GM18870 (cell line): ENCODE measurements around the gene BARX1.
"Not testable (repeated sequence)": the region's sequence is repeated elsewhere in the genome, so short reads cannot be mapped to it uniquely, and the experiment has no call there.

ENCODE experiments used
- ATAC-seq: cut with Tn5 transposase; IDR thresholded peaks from one replicate; pipeline ENCODE4 v1.9.1; 2021; ENCODE audit warnings: moderate library complexity; ENCODE audit not compliant: unreplicated experiment

The BARX1 gene

GRCh38 chr9:93967020-93967803 lies 12.1 kb upstream of the BARX1 start:
- no peak for ATAC-seq

GRCh38 chr9:93965830-93966577 lies 10.8 kb upstream of the BARX1 start:
- no peak for ATAC-seq

GRCh38 chr9:93964685-93965084 lies 9.5 kb upstream of the BARX1 start:
- ATAC-seq, result no peak

GRCh38 chr9:93963969-93964368 lies 8.8 kb upstream of the BARX1 start:
- ATAC-seq, result no peak

GRCh38 chr9:93963489-93963888 lies 8.3 kb upstream of the BARX1 start:
- not testable (repeated sequence) for ATAC-seq

GRCh38 chr9:93962561-93963440 lies 7.6 kb upstream of the BARX1 start:
- no peak for ATAC-seq

GRCh38 chr9:93962017-93962416 lies 6.9 kb upstream of the BARX1 start:
- no peak for ATAC-seq

GRCh38 chr9:93960971-93961841 lies 6.1 kb upstream of the BARX1 start:
- no peak for ATAC-seq

- no peak for ATAC-seq
Measured at GRCh38 chr9:93960221-93960970, 5.2 kb upstream of the BARX1 start.

- no peak for ATAC-seq
Measured at GRCh38 chr9:93959739-93960154, 4.6 kb upstream of the BARX1 start.

GRCh38 chr9:93958819-93959682 lies 3.9 kb upstream of the BARX1 start:
- no peak for ATAC-seq

- no peak for ATAC-seq
Measured at GRCh38 chr9:93958121-93958818, 3.1 kb upstream of the BARX1 start.

GRCh38 chr9:93955981-93956784 lies 1.0 kb upstream of the BARX1 start:
- no peak for ATAC-seq

GRCh38 chr9:93954434-93955061 lies 607 bp downstream of the BARX1 start:
- no peak for ATAC-seq

GRCh38 chr9:93953496-93954433 lies 1.4 kb downstream of the BARX1 start:
- no peak for ATAC-seq
